Prostate gland (tissue), 2 donors: ENCODE results near the gene COMT.

Source experiments
- CTCF ChIP-seq, 4 experiments: fragments of 200-600 bp in 2 of 4; fragments of 450-650 bp in 2 of 4; sonication (generic) in 2 of 4; IDR thresholded peaks; 1 replicate in 3 of 4; 2 replicates in 1 of 4; pipeline ENCODE4 v1.5.1; 2016 to 2019; ENCODE audit warnings: antibody characterized with exemption in 4 of 4, mild to moderate bottlenecking in 2 of 4, moderate library complexity in 2 of 4
- POLR2A ChIP-seq: fragments of 450-650 bp; IDR thresholded peaks from one replicate; pipeline ENCODE4 v1.6.1; 2016; ENCODE audit warnings: antibody characterized with exemption, mild to moderate bottlenecking

- no peak for TF ChIP-seq POLR2A
- TF ChIP-seq CTCF (IDR thresholded peaks at IDR 0.05): no peak
These were observed 28.5 kb downstream of the COMT start for GRCh38 chr22:19970031-19970478.
